Stimulated activated CD4-positive, alpha-beta T cell treated with anti-CD3 and anti-CD28 coated beads, Interleukin-2, amount 100 ng/mL, for 24 hours (primary cell): ENCODE data around the gene RABGAP1L.
"Not testable (repeated sequence)": the region's sequence is repeated elsewhere in the genome, so short reads cannot be mapped to it uniquely, and the experiment has no call there.

ENCODE experiments used
- DNase-seq, 2 donors: peaks; one replicate each; pipeline ENCODE4 v3.0.0-alpha.2; 2020

Gene RABGAP1L

DNA sequence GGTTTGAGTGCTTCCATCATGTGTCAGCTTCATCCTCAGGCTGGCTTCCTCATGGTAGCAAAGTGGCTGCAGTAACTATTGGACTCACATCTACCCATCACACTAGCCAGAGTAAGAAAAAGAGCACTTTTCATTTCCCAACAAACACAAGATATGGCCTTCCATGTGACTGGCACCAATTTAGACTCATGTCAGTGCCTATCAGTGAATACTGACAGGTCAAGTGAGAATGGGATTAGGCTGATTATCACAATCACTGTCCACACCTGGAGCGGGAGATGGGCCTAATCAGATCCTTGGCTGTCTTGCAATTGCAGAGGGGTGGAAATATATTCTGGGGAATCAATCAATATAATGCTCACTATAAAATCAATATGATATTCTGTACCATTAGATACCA is 2.9 kb upstream of the RABGAP1L start:
- no peak for DNase-seq

- DNase-seq: peak; percentile 20 to 47
These were observed 2.0 kb upstream of the RABGAP1L start for GRCh38 chr1:174157157-174157806.

GRCh38 chr1:174158767-174159251 is 511 bp upstream of the RABGAP1L start:
- DNase-seq: peak in 1 of 2 donors; percentile 26

- DNase-seq: peak; percentile 33 to 39
These were observed 771 bp downstream of the RABGAP1L start for GRCh38 chr1:174160109-174160473.

GRCh38 chr1:174160603-174161002 is 1.3 kb downstream of the RABGAP1L start:
- no peak for DNase-seq

DNA sequence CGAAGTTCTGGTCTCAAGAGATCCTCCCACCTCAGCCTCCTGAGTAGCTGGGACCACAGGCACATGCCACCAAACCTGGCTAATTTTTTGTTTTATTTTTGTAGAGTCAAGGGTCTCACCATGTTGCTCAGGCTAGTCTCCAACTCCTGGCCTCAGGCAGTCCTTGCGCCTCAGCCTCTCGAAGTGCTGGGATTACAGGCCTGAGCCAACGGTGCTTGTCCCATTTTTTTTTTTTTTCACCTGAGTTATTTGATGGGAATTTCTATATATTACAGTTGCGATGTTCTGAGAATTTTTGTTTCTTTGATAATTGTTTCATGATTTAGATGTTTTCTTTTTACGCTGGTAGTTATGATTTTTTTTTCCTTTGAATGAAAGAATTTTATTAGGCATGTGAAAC is 2.5 kb downstream of the RABGAP1L start:
- no peak for DNase-seq

DNA sequence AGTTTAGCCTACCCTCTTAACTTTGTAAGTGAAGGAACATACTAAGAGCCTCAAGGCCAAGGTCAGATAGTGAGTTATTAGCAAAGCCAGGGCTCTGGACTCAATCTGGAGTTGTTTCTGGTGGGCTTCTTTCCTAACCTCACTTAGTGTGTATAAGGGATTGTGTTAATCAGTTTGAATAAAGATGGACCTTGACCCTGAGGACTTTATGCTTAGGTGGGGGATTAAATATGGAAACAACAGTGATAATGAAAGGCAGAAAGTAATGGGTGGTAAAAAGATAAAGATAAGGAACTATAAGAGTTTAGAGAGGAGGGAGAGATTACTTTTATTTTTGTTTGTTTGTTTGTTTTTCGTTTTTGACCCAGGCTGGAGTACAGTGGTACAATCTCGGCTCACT is 5.5 kb downstream of the RABGAP1L start:
- DNase-seq: no peak

DNA sequence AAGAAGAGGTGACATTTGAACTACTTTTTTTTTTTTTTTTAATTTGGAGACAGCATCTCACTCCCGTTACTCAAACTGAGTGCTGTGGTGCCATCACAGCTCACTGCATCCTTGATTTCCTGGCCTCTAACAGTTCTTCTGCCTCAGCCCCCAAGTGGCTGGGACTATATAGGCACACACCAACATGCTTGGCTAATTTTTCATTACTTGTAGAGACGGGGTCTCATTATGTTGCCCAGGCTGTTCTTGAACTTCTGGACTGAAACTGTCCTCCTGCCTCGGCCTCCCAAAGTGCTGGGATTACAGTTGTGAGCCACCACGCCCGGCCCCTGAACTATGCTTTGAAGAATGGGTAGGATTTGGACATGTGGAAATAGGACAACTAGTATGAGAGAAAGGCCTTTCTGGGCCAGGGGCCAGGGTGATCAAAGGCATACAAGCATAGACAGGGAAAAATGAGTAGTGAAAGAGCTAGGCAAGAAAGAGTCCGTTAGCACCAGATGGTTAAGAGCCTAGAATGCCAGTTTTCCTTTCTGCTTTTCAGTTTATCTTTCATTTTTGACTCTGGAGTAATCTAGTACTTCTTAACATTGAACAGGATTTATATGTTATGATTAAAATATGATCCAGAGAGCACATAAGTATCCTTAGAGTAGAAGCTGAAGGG is 6.3 kb downstream of the RABGAP1L start:
- DNase-seq: no peak

DNA sequence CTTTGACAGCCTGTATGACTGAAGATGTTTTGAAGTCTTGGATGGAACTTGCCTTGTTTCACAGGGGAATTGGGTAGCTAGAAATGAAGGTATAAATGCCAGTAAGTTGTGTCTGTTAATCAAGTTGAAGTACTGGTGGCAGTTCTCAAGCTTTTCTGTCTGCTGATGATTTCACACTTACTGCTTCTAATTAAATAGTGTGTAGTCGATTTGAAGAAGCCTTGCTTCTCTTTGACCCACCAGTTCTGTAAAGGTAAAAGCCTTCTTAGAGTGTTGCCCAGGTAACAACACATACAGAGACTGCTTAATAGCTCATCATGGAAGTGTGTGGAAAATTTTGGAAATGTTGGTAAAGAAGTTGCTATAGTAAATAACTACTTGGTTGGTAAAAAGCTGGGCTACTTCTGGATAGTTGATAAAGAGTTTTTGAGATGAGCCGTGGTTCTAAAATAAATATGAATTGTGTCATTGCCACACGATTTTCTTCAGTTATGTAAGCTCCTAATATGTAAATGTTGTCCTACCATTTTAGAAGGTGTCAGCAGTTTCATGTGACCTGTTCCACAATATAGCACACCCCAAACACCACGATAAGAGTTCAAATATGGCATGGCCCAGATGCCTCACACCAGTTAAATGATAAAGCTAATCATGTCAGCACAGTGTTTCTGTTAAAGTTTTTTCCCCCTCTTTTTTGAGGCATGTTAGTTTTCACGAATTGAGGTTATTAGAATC is 7.4 kb downstream of the RABGAP1L start:
- no peak for DNase-seq

- DNase-seq: no peak
These were observed 8.0 kb downstream of the RABGAP1L start for GRCh38 chr1:174167265-174167803.

DNA sequence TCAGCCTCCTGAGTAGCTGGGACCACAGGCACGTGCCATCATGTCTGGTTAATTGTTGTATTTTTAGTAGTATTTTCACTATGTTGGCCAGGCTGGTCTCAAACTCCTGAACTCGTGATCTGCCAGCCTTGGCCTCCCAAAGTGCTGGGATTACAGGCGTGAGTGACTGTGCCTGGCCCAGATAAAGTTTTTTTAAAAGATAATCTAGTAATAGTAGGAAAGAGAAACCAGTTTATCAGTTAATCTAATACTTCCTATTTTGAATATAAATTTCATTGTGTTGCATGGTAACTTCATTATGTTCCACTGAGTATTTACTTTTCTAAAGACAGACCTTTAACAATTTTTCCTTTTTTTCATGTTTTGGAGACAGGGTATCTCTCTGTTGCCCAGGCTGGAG is 10.0 kb downstream of the RABGAP1L start:
- no peak for DNase-seq

DNA sequence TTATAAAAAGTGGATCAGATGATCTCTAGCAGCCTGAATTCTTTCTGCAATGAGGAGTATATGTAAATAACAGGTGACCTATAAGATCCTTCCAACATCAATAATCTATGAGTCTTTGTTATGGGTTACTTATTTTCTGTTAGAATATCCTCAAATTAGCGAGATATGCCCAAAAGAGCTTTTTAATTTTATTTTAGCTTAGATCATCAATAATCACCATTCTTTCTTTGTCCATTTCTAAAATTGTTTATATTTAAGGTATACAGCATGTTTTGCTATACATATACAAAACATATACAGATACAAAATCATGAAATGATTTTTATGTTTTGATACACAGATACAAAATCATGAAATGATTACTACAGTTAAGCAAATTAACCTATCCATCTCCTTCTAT is 11.8 kb downstream of the RABGAP1L start:
- no peak for DNase-seq

DNA sequence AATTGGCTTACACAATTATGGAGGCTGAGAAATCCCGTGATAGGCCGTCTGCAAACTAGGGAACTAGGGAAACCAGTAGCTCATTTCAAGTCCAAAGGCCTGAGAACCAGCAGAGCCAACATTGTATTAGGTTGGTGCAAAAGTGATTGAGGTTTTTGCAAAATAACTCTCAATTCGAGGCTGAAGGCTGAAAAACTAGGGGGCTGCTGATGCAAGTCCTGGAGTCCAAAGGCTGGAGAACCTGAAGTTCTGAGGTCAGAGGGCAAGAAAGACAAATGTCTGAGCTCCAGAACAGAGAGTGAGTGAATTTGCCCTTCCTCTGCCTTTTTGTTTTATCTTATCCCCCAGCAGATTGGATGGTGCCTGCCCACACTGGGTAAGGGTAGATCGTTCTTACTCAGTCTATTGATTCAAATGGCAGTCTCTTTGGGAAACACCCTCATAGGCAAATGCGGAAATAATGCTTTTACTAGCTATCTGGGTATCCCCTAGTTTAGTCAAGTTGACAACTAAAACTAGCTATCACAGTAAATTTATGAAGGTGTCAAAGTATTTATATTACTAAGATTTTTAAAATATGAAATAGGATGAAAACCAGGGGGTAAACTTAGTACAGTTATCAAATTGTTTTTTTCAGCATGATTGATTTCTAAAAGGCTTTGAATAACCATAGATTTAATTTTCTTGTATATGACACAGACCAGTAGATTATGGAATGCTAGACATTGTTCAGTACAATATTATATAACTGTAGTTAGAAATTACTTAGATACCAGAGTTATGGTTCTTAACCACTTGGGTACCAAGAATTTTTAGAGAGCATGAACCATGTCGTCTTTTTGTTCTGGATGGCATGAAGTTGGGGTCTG is 15.4 kb downstream of the RABGAP1L start:
- DNase-seq: no peak

DNA sequence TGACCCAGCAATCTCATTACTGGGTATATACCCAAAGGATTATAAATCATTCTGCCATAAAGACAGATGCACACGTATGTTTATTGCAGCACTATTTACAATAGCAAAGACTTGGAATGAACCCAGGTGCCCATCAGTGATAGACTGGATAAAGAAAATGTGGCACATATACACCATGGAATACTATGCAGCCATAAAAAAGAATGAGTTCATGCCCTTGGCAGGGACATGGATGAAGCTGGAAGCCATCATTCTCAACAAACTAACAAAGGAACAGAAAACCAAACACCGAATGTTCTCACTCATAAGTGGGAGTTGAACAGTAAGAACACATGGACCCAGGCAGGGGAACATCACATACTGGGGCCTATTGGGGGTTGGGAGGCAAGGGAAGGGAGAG is 19.1 kb downstream of the RABGAP1L start:
- DNase-seq: not testable (repeated sequence)

DNA sequence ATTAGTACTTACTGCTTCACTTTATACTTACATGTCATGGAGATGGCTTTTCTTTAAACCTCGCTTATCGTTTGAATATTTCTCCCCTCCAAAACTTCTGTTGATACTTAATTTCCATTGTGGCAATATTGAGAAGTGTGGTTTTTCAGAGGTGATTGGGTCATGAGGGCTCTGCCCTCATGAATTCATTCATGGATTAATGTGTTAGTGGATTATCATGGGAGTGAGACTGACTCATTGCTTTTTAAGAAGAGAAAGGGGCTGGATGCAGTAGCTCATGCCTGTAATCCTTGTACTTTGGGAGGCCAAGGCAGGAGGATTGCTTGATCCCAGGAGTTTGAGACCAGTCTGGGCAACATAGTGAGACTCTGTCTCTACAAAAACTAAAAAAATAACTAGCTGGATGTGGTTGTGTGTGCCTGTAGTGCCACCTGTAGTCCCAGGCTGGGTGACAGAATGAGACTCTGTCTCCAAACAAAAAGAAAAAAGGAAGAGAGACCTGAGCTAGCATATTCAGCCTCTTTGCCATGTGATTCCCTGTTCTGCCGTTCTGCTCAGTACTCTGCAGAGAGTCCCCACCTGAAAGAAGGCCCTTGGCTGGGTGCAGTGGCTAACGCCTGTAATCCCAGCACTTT is 30.2 kb downstream of the RABGAP1L start:
- no peak for DNase-seq

DNA sequence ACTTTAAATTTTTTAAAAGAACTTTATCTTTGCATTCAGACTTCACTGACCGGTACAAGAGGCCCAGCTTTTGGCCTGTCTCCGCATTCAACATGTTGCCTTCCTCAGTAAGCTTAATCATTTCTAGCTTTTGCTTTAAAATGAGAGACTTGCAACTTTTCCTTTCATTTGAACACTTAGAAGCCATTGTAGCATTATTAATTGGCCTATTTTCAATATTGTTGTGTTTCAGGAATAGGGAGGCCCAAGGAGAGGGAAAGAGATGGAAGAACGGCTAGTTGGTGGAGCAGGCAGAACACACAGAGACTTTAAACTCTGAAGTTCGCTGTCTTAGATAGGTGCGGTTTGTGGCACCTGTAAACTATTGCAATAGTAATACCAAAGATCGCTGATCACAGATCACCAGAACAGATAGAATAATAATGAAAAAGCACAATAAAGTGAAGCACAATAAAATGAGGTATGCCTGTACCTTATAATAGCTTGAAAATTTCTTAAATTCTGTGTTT is 31.4 kb downstream of the RABGAP1L start:
- DNase-seq: no peak

DNA sequence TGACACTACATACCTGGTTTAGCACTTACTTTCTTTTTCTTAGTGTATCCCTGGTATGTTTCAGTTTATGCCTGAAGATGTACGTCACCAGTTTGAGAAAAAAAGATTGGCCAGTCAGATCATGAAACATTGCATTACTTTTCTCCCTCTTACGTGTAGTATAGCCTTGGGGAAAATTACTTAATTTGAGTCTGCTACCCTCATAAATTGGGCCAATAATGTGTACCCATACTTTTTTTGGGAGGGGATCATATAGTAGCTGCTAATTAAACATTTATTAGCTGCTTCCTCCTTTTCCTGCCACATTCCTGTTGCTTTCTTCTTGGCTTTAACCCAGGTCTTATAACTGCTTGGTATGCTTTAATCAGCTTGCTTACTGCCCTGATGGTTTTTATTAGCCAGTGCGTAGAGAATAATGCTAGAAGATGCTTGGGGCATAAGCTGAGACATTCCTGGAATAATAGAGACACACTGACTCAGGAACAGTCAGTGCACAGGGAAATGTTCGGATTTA is 32.1 kb downstream of the RABGAP1L start:
- DNase-seq: no peak

GRCh38 chr1:174194461-174194860 is 35.1 kb downstream of the RABGAP1L start:
- no peak for DNase-seq

DNA sequence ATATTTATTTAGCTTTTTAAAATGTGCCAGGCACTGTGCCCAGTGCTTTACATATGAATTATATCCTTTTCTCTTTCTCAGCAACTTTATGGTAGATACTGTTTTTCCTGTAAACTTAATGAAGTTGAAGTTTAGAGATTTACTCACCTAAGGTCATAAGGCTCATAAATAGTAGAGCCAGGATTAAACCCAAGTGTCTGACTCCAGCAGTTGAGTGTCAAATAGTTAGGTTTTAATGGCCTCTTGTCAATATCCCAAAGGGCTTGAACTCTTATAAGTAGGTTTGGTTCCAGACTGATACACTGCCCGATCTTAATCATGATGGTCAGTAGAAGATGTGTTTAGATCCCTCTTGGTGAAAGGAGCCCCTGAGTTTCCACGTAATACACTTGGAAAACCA is 37.8 kb downstream of the RABGAP1L start:
- DNase-seq: no peak

GRCh38 chr1:174197547-174197946 is 38.2 kb downstream of the RABGAP1L start:
- DNase-seq: no peak

DNA sequence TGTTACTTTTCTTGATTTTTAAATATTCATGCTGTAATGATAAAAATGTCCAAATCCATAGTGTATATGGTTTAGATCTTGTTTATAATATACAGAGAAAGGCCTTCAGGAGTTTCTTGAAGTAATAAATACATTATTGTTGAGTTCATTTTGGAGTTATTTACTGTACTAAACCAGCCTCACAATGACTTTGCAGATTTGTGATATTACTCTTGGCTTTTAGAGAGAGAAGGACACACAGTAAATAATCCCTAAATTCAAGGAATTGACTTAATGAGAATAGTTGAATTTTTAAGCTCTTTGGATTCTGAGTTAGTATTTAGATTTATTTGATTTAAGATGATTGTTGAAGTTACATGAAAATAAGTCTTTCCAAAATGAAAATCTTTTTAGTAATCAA is 38.9 kb downstream of the RABGAP1L start:
- no peak for DNase-seq

DNA sequence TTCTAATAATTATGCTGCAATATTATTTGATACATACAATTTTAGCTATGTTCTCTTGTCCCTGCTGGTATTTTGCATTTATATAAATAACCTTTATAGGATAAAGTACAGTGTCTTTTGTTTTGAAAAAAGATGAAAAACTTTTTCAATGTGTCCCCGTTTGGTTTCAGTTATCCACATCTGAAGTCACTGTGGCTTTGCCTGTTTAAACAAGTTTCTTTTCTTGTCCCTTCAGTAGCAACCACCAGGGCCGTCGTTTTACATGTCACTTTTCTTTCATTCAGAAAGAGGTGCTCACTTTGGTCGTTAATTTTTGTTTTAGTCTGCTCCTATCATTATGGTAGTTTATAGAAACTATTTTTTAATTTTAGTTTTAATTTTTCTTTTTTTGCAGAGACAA is 41.4 kb downstream of the RABGAP1L start:
- DNase-seq: no peak
